HCT116 (cell line): ENCODE data around the gene CASK. TPM values are rescaled to one million over a fixed set of nuclear protein-coding genes. Genes with fewer than 3 reads are reported as not detected.

Experiments
- ATAC-seq: fragments of 200-7000 bp; cut with Tn5 transposase; 2 replicates; pipeline ENCODE4 v1.9.1; 2020; ENCODE audit warnings: mild to moderate bottlenecking, moderate library complexity
- Bru-seq: library from RNA; stranded (reverse); fragments of 400-500 nt; gene quantifications from one replicate; lab custom pipeline; 2021; lab: Mats Ljungman, UMichigan
- BruChase-seq, 2 experiments: library from RNA; stranded (reverse); fragments of 400-500 nt; gene quantifications; one replicate each; lab custom pipeline; 2021; lab: Mats Ljungman, UMichigan
- BruUV-seq: library from RNA; stranded (reverse); fragments of 400-500 nt; replicated peaks from 2 replicates; lab custom pipeline; 2021; lab: Mats Ljungman, UMichigan
- CTCF ChIA-PET: fragments of 300-600 bp; sonication (Branson Sonifier 250); formaldehyde crosslinking; loops from one replicate; lab custom pipeline; 2021; ENCODE audit warnings: antibody characterized with exemption; lab: Charles Lee
- POLR2A ChIA-PET: fragments of 300-600, 350-600 bp; sonication (Branson Sonifier 250); formaldehyde crosslinking; loops from one replicate; lab custom pipeline; 2021; ENCODE audit warnings: antibody characterized with exemption; lab: Charles Lee
- RAD21 ChIA-PET, 2 experiments: fragments of 300-600 bp; sonication (Branson Sonifier 250); formaldehyde crosslinking; loops; one replicate each; lab custom pipeline; 2023; ENCODE audit warnings: low total read pairs in 2 of 2; ENCODE audit not compliant: uncharacterized antibody in 2 of 2, unreplicated experiment in 2 of 2, low non-redundant PET in 1 of 2; lab: Charles Lee
- DNase-seq: peaks from one replicate; pipeline ENCODE4 v3.0.0-alpha.2; 2010; ENCODE audit warnings: low read depth, low spot score
- H2AFZ ChIP-seq: fragments of 200-600 bp; shearing (Covaris generic), sonication (generic); 2 replicates; pipeline ENCODE4 v1.6.1; 2017; ENCODE audit warnings: low read depth, mixed run types, mixed read lengths, antibody characterized with exemption, low read length; ENCODE audit not compliant: poor library complexity, severe bottlenecking
- H3K27ac ChIP-seq: 2 replicates; pipeline ENCODE4 v1.5.1; 2012; ENCODE audit warnings: low read depth, low read length
- H3K27me3 ChIP-seq: fragments of 200-600 bp; sonication (generic); 2 replicates; pipeline ENCODE4 v1.6.1; 2016; ENCODE audit warnings: mixed run types, low read length, mixed read lengths; ENCODE audit not compliant: insufficient read depth
- H3K36me3 ChIP-seq, 2 experiments: fragments of 200-500 bp in 1 of 2; fragments of 200-600 bp in 1 of 2; sonication (Bioruptor generic) in 1 of 2; sonication (generic) in 1 of 2; 2 replicates each; pipeline versions ENCODE4 v1.5.1 to v1.6.1; 2014 to 2016; ENCODE audit warnings: low read length in 2 of 2, inconsistent platforms in 1 of 2, mixed read lengths in 1 of 2, mixed run types in 1 of 2; ENCODE audit not compliant: insufficient read depth in 2 of 2, control insufficient read depth in 1 of 2
- H3K4me1 ChIP-seq, 2 experiments: fragments of 200-600 bp in 1 of 2; sonication (generic) in 1 of 2; 2 replicates each; pipeline versions ENCODE4 v1.5.1 to v1.6.1; 2012 to 2017; ENCODE audit warnings: low read length in 2 of 2, inconsistent platforms in 1 of 2, mild to moderate bottlenecking in 1 of 2, mixed read lengths in 1 of 2, mixed run types in 1 of 2, moderate library complexity in 1 of 2; ENCODE audit not compliant: insufficient read depth in 2 of 2, control insufficient read depth in 1 of 2
- H3K4me2 ChIP-seq: fragments of 200-600 bp; sonication (generic); 2 replicates; pipeline ENCODE4 v1.6.1; 2017; ENCODE audit warnings: mixed run types, low read length, mixed read lengths
- H3K4me3 ChIP-seq, 2 experiments: fragments of 200-600 bp in 1 of 2; sonication (generic) in 1 of 2; replicated peaks in 1 of 2; 2 replicates each; pipeline ENCODE4 v1.5.1; 2011 to 2016; ENCODE audit warnings: low read length in 2 of 2, control low read depth in 1 of 2, low read depth in 1 of 2, mild to moderate bottlenecking in 1 of 2, mixed read lengths in 1 of 2, mixed run types in 1 of 2
- H3K79me2 ChIP-seq: fragments of 200-600 bp; sonication (generic); 2 replicates; pipeline ENCODE4 v1.6.1; 2017; ENCODE audit warnings: mild to moderate bottlenecking, mixed run types, low read length, moderate library complexity, mixed read lengths; ENCODE audit not compliant: insufficient read depth
- H3K9ac ChIP-seq: fragments of 200-600 bp; sonication (generic); 2 replicates; pipeline ENCODE4 v1.6.1; 2016; ENCODE audit warnings: low read length, mixed read lengths
- H3K9me2 ChIP-seq: fragments of 200-600 bp; sonication (generic), shearing (Covaris generic); 2 replicates; pipeline ENCODE4 v1.6.1; 2017; ENCODE audit warnings: mixed run types, mild to moderate bottlenecking, moderate library complexity; ENCODE audit not compliant: insufficient read depth
- H3K9me3 ChIP-seq, 2 experiments: fragments of 200-500 bp in 1 of 2; fragments of 200-600 bp in 1 of 2; sonication (Bioruptor generic) in 1 of 2; sonication (generic) in 1 of 2; 2 replicates each; pipeline ENCODE4 v1.6.1; 2014 to 2017; ENCODE audit warnings: low read length in 2 of 2, mixed read lengths in 2 of 2, inconsistent platforms in 1 of 2, low read depth in 1 of 2, mild to moderate bottlenecking in 1 of 2, mixed run types in 1 of 2, moderate library complexity in 1 of 2; ENCODE audit not compliant: control insufficient read depth in 1 of 2, insufficient read depth in 1 of 2
- H4K20me1 ChIP-seq: fragments of 200-600 bp; sonication (generic), shearing (Covaris generic); 2 replicates; pipeline ENCODE4 v1.6.1; 2017; ENCODE audit warnings: mixed run types, mild to moderate bottlenecking, moderate library complexity; ENCODE audit not compliant: insufficient read depth
- EGR1 ChIP-seq: IDR thresholded peaks from 2 replicates; pipeline ENCODE4 v1.6.1; 2012; ENCODE audit warnings: low read depth
- EZH2phosphoT487 ChIP-seq: fragments of 200-600 bp; IDR thresholded peaks from 2 replicates; pipeline ENCODE4 v1.6.1; 2018; ENCODE audit warnings: antibody characterized with exemption, borderline replicate concordance
- FOSL1 ChIP-seq: IDR thresholded peaks from 2 replicates; pipeline ENCODE4 v1.6.1; 2012; ENCODE audit warnings: low read depth
- JUND ChIP-seq: IDR thresholded peaks from 2 replicates; pipeline ENCODE4 v1.6.1; 2012
- POLR2A ChIP-seq: IDR thresholded peaks from 2 replicates; pipeline ENCODE4 v1.7.0; 2011; ENCODE audit warnings: borderline replicate concordance; ENCODE audit not compliant: insufficient read depth, insufficient read length; ENCODE audit errors: extremely low read depth
- POLR2AphosphoS5 ChIP-seq: IDR thresholded peaks from 2 replicates; pipeline ENCODE4 v1.6.1; 2011; ENCODE audit warnings: mild to moderate bottlenecking, low read depth, low read length, moderate library complexity
- RAD21 ChIP-seq: IDR thresholded peaks from 2 replicates; pipeline ENCODE4 v1.6.1; 2012; ENCODE audit warnings: low read depth, mild to moderate bottlenecking
- SP1 ChIP-seq: IDR thresholded peaks from 2 replicates; pipeline ENCODE4 v1.6.1; 2012; ENCODE audit warnings: low read depth
- SRF ChIP-seq: IDR thresholded peaks from 2 replicates; pipeline ENCODE4 v1.6.1; 2012; ENCODE audit warnings: low read depth
- TCF7L2 ChIP-seq: IDR thresholded peaks from 2 replicates; pipeline ENCODE4 v1.7.0; 2011; ENCODE audit warnings: borderline replicate concordance, inconsistent platforms; ENCODE audit not compliant: insufficient read depth, insufficient read length; ENCODE audit errors: extremely low read depth
- YY1 ChIP-seq: IDR thresholded peaks from 2 replicates; pipeline ENCODE4 v1.6.1; 2011; ENCODE audit warnings: low read length, low read depth, moderate library complexity, mild to moderate bottlenecking; ENCODE audit not compliant: insufficient replicate concordance; ENCODE audit errors: extremely low read depth
- ZFX ChIP-seq: fragments of 450-650 bp; IDR thresholded peaks from 2 replicates; pipeline ENCODE4 v1.6.1; 2017
- intact Hi-C: fragments of 100-400 bp; cut with micrococcal nuclease; formaldehyde crosslinking; loops from 2 replicates; pipeline ENCODE4 v1.10.0; 2022
- long read RNA-seq: library from polyadenylated mRNA; unstranded; transcript quantifications from one replicate; pipeline ENCODE4 v2.0.0, GENCODE V29; 2021; ENCODE audit not compliant: unreplicated experiment
- polyA plus RNA-seq: library from polyadenylated mRNA; unstranded; fragments of >200 nt; gene quantifications from 2 replicates; pipeline ENCODE4 v1.2.1, GENCODE V29; 2012; ENCODE audit warnings: missing spikeins
- total RNA-seq: library from RNA; stranded (reverse); gene quantifications from one replicate; pipeline ENCODE4 v1.2.1, GENCODE V29; 2021; ENCODE audit not compliant: unreplicated experiment
- TF ChIP-seq, protein P1 (sequence below): IDR thresholded peaks from 2 replicates; pipeline ENCODE4 v1.6.1; 2012
- TF ChIP-seq, protein P2 (sequence below): IDR thresholded peaks from 2 replicates; pipeline ENCODE4 v1.6.1; 2012
- TF ChIP-seq, protein P3 (sequence below), 3 experiments: fragments of 200-600 bp in 1 of 3; sonication (generic) in 1 of 3; IDR thresholded peaks in 2 of 3; conservative IDR thresholded peaks in 1 of 3; 2 replicates each; pipeline ENCODE4 v1.5.1; 2012 to 2017; ENCODE audit warnings: low read depth in 2 of 3, low read length in 2 of 3, antibody characterized with exemption in 1 of 3, borderline replicate concordance in 1 of 3, control low read depth in 1 of 3, mild to moderate bottlenecking in 1 of 3, mixed read lengths in 1 of 3, mixed run types in 1 of 3, moderate library complexity in 1 of 3; ENCODE audit not compliant: insufficient read depth in 1 of 3

Gene CASK
- 39.0 TPM for total RNA-seq
- polyA plus RNA-seq, result 26.4 and 27.8 TPM in 2 replicates
- percentile 75 among the genes with signal in this experiment for Bru-seq, nascent RNA
- BruChase-seq, experiment 1, labeled RNA remaining after a 6-hour chase, result percentile 62 among the genes with signal in this experiment
- percentile 57 among the genes with signal in this experiment for BruChase-seq, experiment 2, labeled RNA remaining after a 2-hour chase
- long read RNA-seq, full-length matches to known transcripts, result 17 of 76 reads
- long read RNA-seq, partial matches to known transcripts, result 17 of 76 reads
- long read RNA-seq, other reads (novel, unspliced or antisense), result 42 of 76 reads

DNA sequence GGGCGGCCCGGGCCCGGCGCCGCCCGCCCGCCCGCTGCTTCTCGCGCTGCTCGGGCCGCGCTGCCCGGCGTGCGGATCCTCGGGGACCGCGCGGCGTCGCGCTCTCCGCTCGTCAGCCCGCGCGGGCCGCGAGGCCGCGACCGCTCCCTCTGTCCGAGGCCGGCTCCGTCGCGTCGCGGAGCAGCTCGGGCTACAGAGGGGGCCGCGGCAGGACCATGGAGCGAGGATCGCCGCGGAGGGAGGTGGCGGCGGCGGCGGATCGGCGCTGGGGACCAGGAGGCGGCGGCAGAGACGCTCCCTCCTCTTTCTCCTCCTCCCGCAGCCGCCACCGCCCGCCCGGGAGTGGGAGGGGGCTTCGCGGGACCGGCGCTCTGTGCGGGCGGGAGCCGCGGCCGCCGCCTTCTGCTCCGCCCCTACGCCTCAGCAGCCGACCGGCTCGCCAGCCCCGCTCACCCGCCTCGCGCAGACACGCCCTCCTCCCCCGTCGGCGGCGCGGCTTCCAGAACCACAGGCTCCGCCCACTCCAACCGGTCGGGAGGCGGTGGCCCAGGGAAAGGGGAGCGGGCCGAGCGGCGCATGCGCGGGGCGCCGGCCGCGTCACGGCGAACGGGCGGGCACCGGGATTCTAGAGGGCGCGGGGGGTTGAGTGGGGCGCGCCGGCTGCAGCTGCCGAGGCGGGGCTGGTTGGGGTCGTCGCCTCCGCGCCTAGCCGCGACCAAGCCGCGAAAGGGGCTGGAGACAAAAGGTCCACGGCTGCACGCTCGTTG is at the start of gene CASK:
Gene CASK, minus strand, starts transcription at position 344 of the 767 bp plus-strand sequence. CDS start 566 bp downstream, outside the sequence.
- no TSS peak for BruUV-seq
- H2AFZ ChIP-seq, result no peak within 1 kb of the TSS
- ATAC-seq (peak; percentile 92), DNase-seq (peak; percentile 69)
- H3K4me1 ChIP-seq, result peaks cover 2 to 12% of the 10 kb centered on the region in 2 experiments; a peak in 3 of 4 replicates
- H3K9me2 ChIP-seq, result no peaks in the 10 kb centered on the region
- peak within 1 kb of the TSS; percentile 69 for H3K27ac ChIP-seq
- peak within 1 kb of the TSS; percentile 85 for H3K4me2 ChIP-seq
- H3K36me3 ChIP-seq, result no peaks in the 10 kb centered on the region
- H3K9me3 ChIP-seq, result no peaks in the 10 kb centered on the region
- no peaks in the 10 kb centered on the region for H4K20me1 ChIP-seq
- 0 out of 2 replicates have a peak, but pooled peaks have one; percentile 1 for TF ChIP-seq RAD21
- peak; percentile 47 for TF ChIP-seq POLR2AphosphoS5
- TF ChIP-seq EZH2phosphoT487, result no peak
- TF ChIP-seq, protein P1, sequence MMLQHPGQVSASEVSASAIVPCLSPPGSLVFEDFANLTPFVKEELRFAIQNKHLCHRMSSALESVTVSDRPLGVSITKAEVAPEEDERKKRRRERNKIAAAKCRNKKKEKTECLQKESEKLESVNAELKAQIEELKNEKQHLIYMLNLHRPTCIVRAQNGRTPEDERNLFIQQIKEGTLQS, result no peak
- peak; percentile 40; the same call in 1 of the 2 replicates for TF ChIP-seq SP1
- TF ChIP-seq POLR2A, result no peak
- TF ChIP-seq SRF, result no peak
- no peak for TF ChIP-seq JUND
- TF ChIP-seq EGR1, result peak; percentile 49
- TF ChIP-seq YY1, result no peak
- TF ChIP-seq, protein P2, sequence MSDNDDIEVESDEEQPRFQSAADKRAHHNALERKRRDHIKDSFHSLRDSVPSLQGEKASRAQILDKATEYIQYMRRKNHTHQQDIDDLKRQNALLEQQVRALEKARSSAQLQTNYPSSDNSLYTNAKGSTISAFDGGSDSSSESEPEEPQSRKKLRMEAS, result peak; percentile 24; the same call in 1 of the 2 replicates
- no peak for TF ChIP-seq TCF7L2
- peak; percentile 32; the same call in 1 of the 2 replicates for TF ChIP-seq ZFX
- TF ChIP-seq, protein P3, sequence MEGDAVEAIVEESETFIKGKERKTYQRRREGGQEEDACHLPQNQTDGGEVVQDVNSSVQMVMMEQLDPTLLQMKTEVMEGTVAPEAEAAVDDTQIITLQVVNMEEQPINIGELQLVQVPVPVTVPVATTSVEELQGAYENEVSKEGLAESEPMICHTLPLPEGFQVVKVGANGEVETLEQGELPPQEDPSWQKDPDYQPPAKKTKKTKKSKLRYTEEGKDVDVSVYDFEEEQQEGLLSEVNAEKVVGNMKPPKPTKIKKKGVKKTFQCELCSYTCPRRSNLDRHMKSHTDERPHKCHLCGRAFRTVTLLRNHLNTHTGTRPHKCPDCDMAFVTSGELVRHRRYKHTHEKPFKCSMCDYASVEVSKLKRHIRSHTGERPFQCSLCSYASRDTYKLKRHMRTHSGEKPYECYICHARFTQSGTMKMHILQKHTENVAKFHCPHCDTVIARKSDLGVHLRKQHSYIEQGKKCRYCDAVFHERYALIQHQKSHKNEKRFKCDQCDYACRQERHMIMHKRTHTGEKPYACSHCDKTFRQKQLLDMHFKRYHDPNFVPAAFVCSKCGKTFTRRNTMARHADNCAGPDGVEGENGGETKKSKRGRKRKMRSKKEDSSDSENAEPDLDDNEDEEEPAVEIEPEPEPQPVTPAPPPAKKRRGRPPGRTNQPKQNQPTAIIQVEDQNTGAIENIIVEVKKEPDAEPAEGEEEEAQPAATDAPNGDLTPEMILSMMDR (IDR thresholded peaks at IDR 0.05 in 2 of 3, conservative IDR thresholded peaks at IDR 0.05 in 1 of 3; ENCODE audit: borderline replicate concordance in 1 of 3, insufficient read depth in 1 of 3, low read depth in 2 of 3, low read length in 2 of 3), result no peak
- TF ChIP-seq FOSL1, result no peak
- POLR2A ChIA-PET, result no interaction called here
- no peaks in the 10 kb centered on the region for H3K27me3 ChIP-seq
- intact Hi-C loops, result no loop called here
- CTCF ChIA-PET, result no interaction called here
- peak within 1 kb of the TSS; percentile 69 for H3K9ac ChIP-seq
- H3K79me2 ChIP-seq, result peaks cover 44% of the 10 kb centered on the region
- H3K4me3 ChIP-seq, result peak within 1 kb of the TSS; percentile 55 to 76
- RAD21 ChIA-PET, result no interaction called here
